T-helper 2 cell treated with Interferon-gamma antibody and Interleukin-4, amounts not matched to agents 100 ng/mL and 5 ng/mL, for 36 hours (primary cell): Measurements from ENCODE around the gene SARS1. TPM values are rescaled to one million over a fixed set of nuclear protein-coding genes. Genes with fewer than 3 reads are reported as not detected.
"Not testable (repeated sequence)": the region's sequence is repeated elsewhere in the genome, so short reads cannot be mapped to it uniquely, and the experiment has no call there.

Source experiments
- intact Hi-C: fragments of 100-400 bp; cut with micrococcal nuclease; formaldehyde crosslinking; loops from one replicate; pipeline ENCODE4 v1.15.1; 2023
- total RNA-seq: library from RNA; stranded (reverse); gene quantifications from 2 replicates; pipeline ENCODE4 v1.2.3, GENCODE V29; 2022

Gene SARS1
- total RNA-seq, 1 donor from 2014 or later: 117 TPM

GRCh38 chr1:109272831-109273547 is 59.3 kb downstream of the SARS1 start:
- intact Hi-C loops: no loop called here

GRCh38 chr1:109273570-109274288 is 60.0 kb downstream of the SARS1 start:
- intact Hi-C loops: no loop called here

GRCh38 chr1:109274533-109275476 is 61.1 kb downstream of the SARS1 start:
- intact Hi-C loops: no loop called here

- intact Hi-C loops: no loop called here
Observed at GRCh38 chr1:109275706-109276345, 62.1 kb downstream of the SARS1 start.

GRCh38 chr1:109277434-109278204 is 63.9 kb downstream of the SARS1 start:
- intact Hi-C loops: loop anchor here (1.0 kb wide), 2 partner anchors 122 to 255 kb away; no protein-coding TSS in a partner anchor

- intact Hi-C loops: loop anchor here (5.0 kb wide), 1 partner anchor 203 kb away; the partner anchor contains the start of gene ATXN7L2
Observed at GRCh38 chr1:109279615-109280278, 66.0 kb downstream of the SARS1 start.

GRCh38 chr1:109280862-109281261 is 67.1 kb downstream of the SARS1 start:
- intact Hi-C loops: loop anchor here (5.0 kb wide), 1 partner anchor 201 kb away; the partner anchor contains the start of gene ATXN7L2

GRCh38 chr1:109281680-109282496 is 68.2 kb downstream of the SARS1 start:
- intact Hi-C loops: loop anchor here (1.0 to 5.0 kb wide), 3 partner anchors 117 to 535 kb away; partner anchors contain the start of genes ATXN7L2 and STXBP3

- intact Hi-C loops: loop anchor here (1.0 to 5.0 kb wide), 3 partner anchors 117 to 536 kb away; partner anchors contain the start of genes ATXN7L2 and STXBP3
Observed at GRCh38 chr1:109282497-109282951, 68.8 kb downstream of the SARS1 start.

- intact Hi-C loops: loop anchor here (1.0 to 5.0 kb wide), 4 partner anchors 116 to 536 kb away; partner anchors contain the start of genes ATXN7L2, PSMA5 and STXBP3
Observed at GRCh38 chr1:109282952-109283747, 69.4 kb downstream of the SARS1 start, which contains the start of gene PSRC1. TSS of gene PSRC1 (minus strand) at chr1:109283145.

- intact Hi-C loops: loop anchor here (1.0 to 5.0 kb wide), 3 partner anchors 142 to 537 kb away; partner anchors contain the start of genes ATXN7L2, PSMA5 and STXBP3
Observed at GRCh38 chr1:109283748-109284600, 70.3 kb downstream of the SARS1 start.

- intact Hi-C loops: not testable (repeated sequence)
Observed at GRCh38 chr1:109286762-109287161, 73.0 kb downstream of the SARS1 start.
